Astrocyte (in vitro differentiated cells and primary cell): Measurements from ENCODE around the gene CELF2. TPM values are rescaled to one million over a fixed set of nuclear protein-coding genes. Genes with fewer than 3 reads are reported as not detected.

ENCODE experiments used
- DNase-seq: peaks from one replicate; pipeline ENCODE4 v3.0.0-alpha.2; 2010; ENCODE audit warnings: low read depth
- FAIRE-seq: peaks from 2 replicates; lab custom pipeline; 2011; peaks lifted over from hg19 to GRCh38; lab: Jason Lieb, UNC
- H2AFZ ChIP-seq: 2 replicates; pipeline ENCODE4 v1.6.0; 2012; ENCODE audit warnings: low read depth, low read length, inconsistent platforms
- H3K27ac ChIP-seq: 2 replicates; pipeline ENCODE4 v1.5.1; 2011; ENCODE audit warnings: low read depth, low read length, inconsistent platforms
- H3K27me3 ChIP-seq: 2 replicates; pipeline ENCODE4 v1.6.0; 2011; ENCODE audit warnings: low read length, inconsistent platforms; ENCODE audit not compliant: insufficient read depth
- H3K36me3 ChIP-seq: 2 replicates; pipeline ENCODE4 v1.5.1; 2011; ENCODE audit warnings: low read length, inconsistent platforms; ENCODE audit not compliant: insufficient read depth
- H3K4me1 ChIP-seq: 2 replicates; pipeline ENCODE4 v1.5.1; 2011; ENCODE audit warnings: low read length, inconsistent platforms; ENCODE audit not compliant: insufficient read depth
- H3K4me2 ChIP-seq: 2 replicates; pipeline ENCODE4 v1.6.0; 2012; ENCODE audit warnings: low read length, inconsistent platforms
- H3K4me3 ChIP-seq: 2 replicates; pipeline ENCODE4 v1.5.1; 2011; ENCODE audit warnings: low read depth, mild to moderate bottlenecking, low read length, inconsistent platforms; ENCODE audit not compliant: insufficient read depth
- H3K79me2 ChIP-seq: 2 replicates; pipeline ENCODE4 v1.6.0; 2012; ENCODE audit warnings: mild to moderate bottlenecking, low read length, inconsistent platforms; ENCODE audit not compliant: insufficient read depth
- H3K9ac ChIP-seq: 2 replicates; pipeline ENCODE4 v1.6.0; 2012; ENCODE audit warnings: mild to moderate bottlenecking, low read length, inconsistent platforms
- H3K9me3 ChIP-seq: 2 replicates; pipeline ENCODE4 v1.5.1; 2012; ENCODE audit warnings: low read depth, mild to moderate bottlenecking, low read length, inconsistent platforms; ENCODE audit not compliant: insufficient read depth
- H4K20me1 ChIP-seq: 2 replicates; pipeline ENCODE4 v1.6.0; 2012; ENCODE audit warnings: low read length, inconsistent platforms; ENCODE audit not compliant: insufficient read depth
- H3K27ac Mint-ChIP-seq: one replicate; pipeline ENCODE4 v1.8.0; 2021; ENCODE audit warnings: mild to moderate bottlenecking, mixed read lengths; ENCODE audit not compliant: unreplicated experiment
- H3K27me3 Mint-ChIP-seq: one replicate; pipeline ENCODE4 v1.8.0; 2021; ENCODE audit warnings: low read depth, mixed read lengths; ENCODE audit not compliant: unreplicated experiment
- H3K36me3 Mint-ChIP-seq: one replicate; pipeline ENCODE4 v1.8.0; 2021; ENCODE audit warnings: low read depth, mixed read lengths; ENCODE audit not compliant: unreplicated experiment
- H3K4me1 Mint-ChIP-seq: one replicate; pipeline ENCODE4 v1.8.0; 2021; ENCODE audit warnings: low read depth, mixed read lengths; ENCODE audit not compliant: unreplicated experiment
- H3K4me3 Mint-ChIP-seq: one replicate; pipeline ENCODE4 v1.8.0; 2021; ENCODE audit warnings: mild to moderate bottlenecking, moderate library complexity, mixed read lengths; ENCODE audit not compliant: unreplicated experiment
- H3K9me3 Mint-ChIP-seq: one replicate; pipeline ENCODE4 v1.8.0; 2021; ENCODE audit warnings: mild to moderate bottlenecking, mixed read lengths; ENCODE audit not compliant: unreplicated experiment
- CTCF ChIP-seq: IDR thresholded peaks from 2 replicates; pipeline ENCODE4 v1.5.1; 2011; ENCODE audit warnings: low read depth, mild to moderate bottlenecking, inconsistent platforms, low read length, moderate library complexity; ENCODE audit not compliant: insufficient read depth
- EZH2 ChIP-seq: IDR thresholded peaks from 2 replicates; pipeline ENCODE4 v1.6.1; 2012; ENCODE audit warnings: mild to moderate bottlenecking, low read length, inconsistent platforms; ENCODE audit not compliant: insufficient read depth
- total RNA-seq: library from RNA; stranded (reverse); gene quantifications from 2 replicates; pipeline ENCODE4 v1.2.1, GENCODE V29; 2021

CELF2 gene
- total RNA-seq, 1 donor from 2014 or later: 76.1 TPM

- H3K4me1 Mint-ChIP-seq: peaks cover 28% of the 10 kb centered on the region
- Histone ChIP-seq H3K36me3 (no peaks in the 10 kb centered on the region), H2AFZ (no peak overlapping the region), H3K27ac (no peak overlapping the region), H3K4me3 (no peak overlapping the region), H3K79me2 (no peaks in the 10 kb centered on the region), H4K20me1 (no peaks in the 10 kb centered on the region), H3K4me1 (no peaks in the 10 kb centered on the region), H3K9ac (no peak overlapping the region), H3K27me3 (no peaks in the 10 kb centered on the region), H3K9me3 (no peaks in the 10 kb centered on the region), H3K4me2 (no peak overlapping the region)
- no peaks in the 10 kb centered on the region for H3K9me3 Mint-ChIP-seq
- DNase-seq: no peak
- no peaks in the 10 kb centered on the region for H3K27me3 Mint-ChIP-seq
- TF ChIP-seq CTCF: no peak
- TF ChIP-seq EZH2: no peak
- H3K36me3 Mint-ChIP-seq: peaks cover 10% of the 10 kb centered on the region
- H3K4me3 Mint-ChIP-seq: no peak overlapping the region
- no peak overlapping the region for H3K27ac Mint-ChIP-seq
- FAIRE-seq: no peak
These were observed 46.2 kb downstream of the CELF2 start for GRCh38 chr10:11063856-11064255.

- H3K36me3 ChIP-seq: no peaks in the 10 kb centered on the region
- H3K27me3 ChIP-seq: no peaks in the 10 kb centered on the region
- H3K4me3 ChIP-seq: no peak overlapping the region
- Mint-ChIP-seq H3K36me3 (peaks cover 10% of the 10 kb centered on the region), H3K9me3 (no peaks in the 10 kb centered on the region), H3K27me3 (no peaks in the 10 kb centered on the region), H3K4me3 (no peak overlapping the region), H3K27ac (no peak overlapping the region), H3K4me1 (peaks cover 25% of the 10 kb centered on the region)
- H3K9me3 ChIP-seq: no peaks in the 10 kb centered on the region
- FAIRE-seq: no peak
- no peak overlapping the region for H3K27ac ChIP-seq
- TF ChIP-seq EZH2: no peak
- no peak for TF ChIP-seq CTCF
- no peaks in the 10 kb centered on the region for H3K79me2 ChIP-seq
- H2AFZ ChIP-seq: no peak overlapping the region
- no peaks in the 10 kb centered on the region for H4K20me1 ChIP-seq
- H3K4me1 ChIP-seq: no peaks in the 10 kb centered on the region
- H3K4me2 ChIP-seq: no peak overlapping the region
- H3K9ac ChIP-seq: no peak overlapping the region
- DNase-seq: no peak
These were observed 47.2 kb downstream of the CELF2 start for GRCh38 chr10:11064832-11065231.

GRCh38 chr10:11065567-11065966 is 47.9 kb downstream of the CELF2 start:
- Histone ChIP-seq H3K9me3 (no peaks in the 10 kb centered on the region), H3K4me3 (no peak overlapping the region), H3K4me1 (no peaks in the 10 kb centered on the region), H3K27ac (no peak overlapping the region), H4K20me1 (no peaks in the 10 kb centered on the region), H3K9ac (no peak overlapping the region), H3K4me2 (no peak overlapping the region), H3K79me2 (no peaks in the 10 kb centered on the region), H3K36me3 (no peaks in the 10 kb centered on the region), H3K27me3 (no peaks in the 10 kb centered on the region), H2AFZ (no peak overlapping the region)
- DNase-seq: no peak
- no peak for FAIRE-seq
- TF ChIP-seq EZH2: no peak
- peaks cover 2% of the 10 kb centered on the region for H3K9me3 Mint-ChIP-seq
- peaks cover 10% of the 10 kb centered on the region for H3K36me3 Mint-ChIP-seq
- H3K4me1 Mint-ChIP-seq: peaks cover 25% of the 10 kb centered on the region
- no peak overlapping the region for H3K4me3 Mint-ChIP-seq
- H3K27me3 Mint-ChIP-seq: no peaks in the 10 kb centered on the region
- no peak overlapping the region for H3K27ac Mint-ChIP-seq
